ENCODE results near the gene NCOR2.

Gene NCOR2

DNA sequence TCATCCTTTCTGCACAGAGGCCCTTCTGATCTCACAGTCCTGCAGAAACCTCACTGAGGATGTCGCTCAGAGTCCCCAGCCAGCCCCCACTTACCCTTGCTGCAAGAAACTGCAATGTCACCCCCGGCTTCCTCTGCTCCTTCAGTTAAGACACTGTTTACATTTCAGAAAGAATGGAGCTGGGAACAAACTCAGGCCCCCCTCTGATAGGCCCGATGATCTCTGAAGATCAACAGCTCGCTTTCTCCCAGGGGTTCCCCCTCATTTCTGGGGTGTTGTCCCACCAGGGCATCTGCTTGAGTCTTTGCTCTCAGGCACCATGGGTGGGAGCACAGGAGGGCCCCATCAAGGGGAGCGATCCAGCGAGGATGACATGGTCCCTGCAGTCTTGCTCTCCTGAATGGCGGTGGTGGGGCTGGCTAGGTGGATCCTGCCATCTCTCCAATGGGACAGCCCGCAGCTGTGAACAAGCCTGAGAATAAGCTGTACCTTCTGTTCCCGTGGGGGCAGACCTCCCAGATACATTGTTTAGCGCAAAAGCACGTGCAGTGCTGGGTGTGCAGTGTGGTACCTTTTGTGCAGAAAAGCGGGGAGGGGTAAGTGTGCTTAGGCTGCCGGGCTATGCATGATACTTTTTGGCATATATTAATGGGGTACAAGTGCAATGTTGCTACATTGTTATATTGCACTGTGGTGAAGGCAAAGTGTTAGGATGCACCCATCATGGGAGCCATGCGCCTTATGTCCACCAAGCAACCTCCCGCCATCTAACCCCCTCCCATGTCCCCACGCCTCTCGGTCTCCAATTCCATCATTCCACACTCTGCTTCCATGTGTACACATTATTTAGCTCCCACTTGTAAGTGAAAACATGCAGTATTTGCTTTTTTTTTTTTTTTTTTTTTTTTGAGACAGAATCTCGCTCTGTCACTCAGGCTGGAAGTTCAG, 6.7 kb upstream of the NCOR2 start:
- DNase-seq: no peak

DNA sequence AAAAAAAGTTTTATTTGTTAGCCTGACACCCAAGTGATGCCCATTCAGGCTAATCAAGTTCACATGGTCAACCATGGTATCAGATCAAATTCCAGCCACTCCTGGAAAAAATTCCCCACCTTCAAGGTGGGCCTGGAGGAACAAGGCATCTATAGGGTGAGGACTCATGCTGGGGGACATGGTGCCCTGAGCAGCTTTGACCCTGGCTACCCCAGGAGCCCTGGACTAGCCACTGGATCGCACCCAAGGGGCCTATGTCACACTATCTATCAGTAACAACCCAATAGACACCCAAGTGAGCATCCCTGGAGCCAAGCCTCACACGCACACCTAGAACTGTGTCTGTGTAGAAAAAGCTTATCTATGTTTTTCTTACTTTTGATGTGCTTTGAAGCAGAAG, 4.1 kb upstream of the NCOR2 start:
- DNase-seq: no peak

DNA sequence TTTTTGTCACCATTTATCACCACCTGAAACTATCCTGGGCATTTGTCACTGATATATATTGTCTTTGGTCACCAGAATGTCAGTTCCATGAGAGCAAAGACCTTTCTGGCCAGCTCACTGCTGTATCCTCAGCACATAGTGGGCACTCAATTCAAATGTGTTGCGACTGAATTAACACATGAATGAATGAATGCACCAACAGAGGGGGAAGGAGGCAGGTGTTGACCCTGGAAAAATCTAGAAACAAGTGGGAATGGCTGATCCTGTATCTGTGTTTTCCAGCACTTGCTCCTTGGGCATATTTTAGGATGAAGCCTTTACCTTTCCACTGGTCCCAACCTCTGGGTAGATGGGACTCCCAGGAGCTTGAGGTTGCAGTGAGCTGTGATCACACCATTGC, 3.4 kb upstream of the NCOR2 start:
- no peak for DNase-seq

GRCh38 chr12:124569375-124570148, 2.1 kb upstream of the NCOR2 start:
- DNase-seq: no peak

- DNase-seq: peak; percentile 82
Observed at GRCh38 chr12:124568431-124569374, 1.3 kb upstream of the NCOR2 start.

DNA sequence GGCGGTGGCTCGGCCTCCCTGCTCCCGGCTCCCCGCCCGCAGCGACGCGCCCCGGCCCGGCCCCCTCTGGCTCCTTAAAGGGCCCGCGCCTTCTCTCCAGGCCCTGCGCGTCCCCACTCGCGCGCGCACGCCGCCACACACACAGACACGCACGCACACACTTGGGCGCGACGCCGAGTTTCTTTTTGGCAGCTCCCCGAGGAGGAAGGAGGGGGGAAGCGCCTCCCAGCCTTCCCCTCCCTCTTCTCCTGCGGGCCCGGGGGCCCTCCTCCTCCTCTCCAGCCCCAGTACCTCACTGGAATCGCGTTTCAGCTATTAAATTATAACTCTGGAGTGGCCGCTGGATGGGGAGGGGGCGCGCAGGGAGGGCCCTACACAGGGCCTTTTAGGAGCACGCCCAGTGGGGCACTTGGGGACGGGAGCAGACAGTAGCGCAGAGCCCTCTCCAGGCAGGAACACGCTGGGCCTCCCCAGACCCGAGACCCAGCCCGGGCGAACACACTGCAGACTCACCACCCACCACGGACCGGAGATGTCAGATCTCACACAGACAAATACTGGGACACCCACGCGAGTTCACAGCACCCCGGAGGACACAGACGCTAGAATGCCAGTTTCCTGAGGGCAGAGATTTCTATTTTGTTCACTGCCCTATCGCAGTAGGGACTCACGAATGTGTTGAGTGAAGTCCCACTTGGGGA, 411 bp upstream of the NCOR2 start:
- peak; percentile 90 for DNase-seq

DNA sequence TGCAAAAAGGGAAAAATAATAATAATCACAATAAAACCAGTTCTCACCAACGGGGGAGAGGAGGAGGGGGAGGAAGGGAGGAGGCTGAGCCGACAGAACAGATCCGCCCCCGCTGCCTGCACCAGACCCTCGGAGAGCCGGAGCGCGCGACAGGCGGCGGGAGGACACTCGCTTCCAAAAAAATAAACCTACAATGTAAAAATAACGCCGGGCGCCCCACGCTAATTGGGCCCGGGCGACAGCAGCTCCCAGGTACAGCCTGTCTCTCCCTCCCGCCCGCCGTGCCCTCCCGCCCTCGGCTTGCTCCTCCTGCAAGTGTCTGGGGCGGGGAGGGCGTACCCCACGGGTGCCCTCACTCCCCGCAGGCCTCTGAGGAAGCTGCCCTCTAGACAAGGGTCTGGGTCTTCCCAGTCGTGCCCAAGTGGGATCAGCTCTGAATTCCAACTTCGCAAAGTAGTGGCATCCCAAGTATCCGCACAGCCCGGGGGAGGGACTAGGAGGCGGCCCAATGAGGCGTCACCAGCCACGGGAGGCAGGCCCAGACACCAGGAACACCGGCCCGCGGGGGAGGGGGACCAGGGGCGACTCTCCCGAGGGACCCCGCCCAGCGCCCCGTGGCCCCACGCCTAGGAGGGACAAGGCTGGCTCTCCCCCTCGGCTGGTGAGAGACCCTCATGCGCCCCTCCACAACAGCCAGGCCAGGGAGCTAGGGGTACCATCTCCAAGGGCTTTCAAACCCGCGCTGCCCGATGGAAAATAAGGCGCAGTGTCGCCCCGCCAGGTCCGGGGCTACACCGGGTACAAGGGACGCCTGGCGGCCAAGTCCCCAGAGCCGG, 1.0 kb downstream of the NCOR2 start:
- peak; percentile 65 for DNase-seq

- no peak for DNase-seq
Observed at GRCh38 chr12:124565656-124566160, 1.7 kb downstream of the NCOR2 start.

DNA sequence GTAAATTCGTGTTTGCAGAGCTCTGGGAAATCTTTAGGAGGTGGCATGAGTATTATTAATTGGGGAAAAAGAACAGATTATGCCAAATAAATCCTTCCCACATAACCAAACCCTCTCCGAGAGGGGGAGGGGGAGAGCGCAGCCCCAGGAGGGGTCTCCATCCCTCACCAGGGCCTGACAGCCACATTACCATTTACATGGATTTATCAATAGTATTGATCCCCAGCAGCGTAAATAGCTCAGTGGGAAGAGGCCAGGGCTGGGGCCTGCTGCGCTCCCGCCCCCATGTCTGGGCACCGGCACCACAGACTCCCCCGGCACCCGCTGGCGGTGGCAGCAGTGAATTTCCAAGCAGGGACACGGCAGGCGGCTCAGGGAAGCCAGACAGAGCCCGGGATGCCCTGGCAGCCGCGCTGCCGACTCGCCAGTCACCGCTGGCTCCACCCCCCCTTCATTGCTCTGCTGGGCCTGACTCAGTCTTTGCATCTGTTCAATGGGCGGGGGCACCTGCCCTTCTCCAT, 2.4 kb downstream of the NCOR2 start:
- no peak for DNase-seq

GRCh38 chr12:124564232-124564958, 3.0 kb downstream of the NCOR2 start:
- DNase-seq: no peak

DNA sequence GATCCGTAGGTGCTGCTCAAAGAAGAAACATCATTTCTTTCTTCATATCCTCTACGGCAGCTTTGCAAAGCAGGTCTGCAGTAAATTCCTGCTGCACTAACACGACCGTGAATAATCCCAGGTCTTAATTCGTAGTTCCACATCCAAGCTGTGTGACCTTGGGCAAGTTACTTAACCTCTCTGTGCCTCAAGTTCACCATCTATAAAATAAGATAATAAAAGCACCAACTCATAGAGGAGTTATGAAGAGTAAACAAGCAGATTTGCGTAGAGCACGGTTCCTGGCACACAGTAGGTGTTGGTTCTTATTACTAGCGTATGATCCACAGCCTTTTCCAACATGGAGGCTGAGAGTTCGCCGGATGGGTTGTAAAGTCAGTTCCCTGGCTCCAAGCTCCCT, 3.6 kb downstream of the NCOR2 start:
- DNase-seq: no peak

GRCh38 chr12:124563401-124563800, 4.0 kb downstream of the NCOR2 start:
- no peak for DNase-seq

- no peak for DNase-seq
Observed at GRCh38 chr12:124562796-124563181, 4.6 kb downstream of the NCOR2 start.

GRCh38 chr12:124562018-124562795, 5.2 kb downstream of the NCOR2 start:
- DNase-seq: no peak

- no peak for DNase-seq
Observed at GRCh38 chr12:124561231-124561630, 6.2 kb downstream of the NCOR2 start.

GRCh38 chr12:124560146-124560890, 7.1 kb downstream of the NCOR2 start:
- no peak for DNase-seq

GRCh38 chr12:124559182-124560017, 8.0 kb downstream of the NCOR2 start:
- DNase-seq: no peak

DNA sequence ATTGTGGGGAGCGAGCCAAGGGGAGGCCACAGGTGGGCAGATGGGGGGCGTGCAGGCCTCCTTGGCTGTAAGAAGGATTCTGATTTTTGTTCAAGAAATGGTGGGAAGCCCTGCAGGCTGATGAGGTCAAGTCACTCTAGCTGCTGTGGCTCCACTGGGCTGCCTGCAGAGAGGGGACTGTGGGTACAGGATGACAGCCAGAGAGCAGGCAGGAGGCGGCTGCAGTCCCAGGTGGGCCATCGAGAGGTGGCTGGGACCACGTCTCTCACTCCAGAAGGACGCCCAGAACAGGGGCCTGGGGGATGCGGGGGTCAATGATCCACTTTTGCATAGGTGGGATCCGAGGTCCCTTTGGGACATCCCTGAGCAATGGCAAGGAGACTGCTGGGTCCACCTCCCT, 9.1 kb downstream of the NCOR2 start:
- no peak for DNase-seq
